ENCODE measurements around the gene HHIPL1.

DNA sequence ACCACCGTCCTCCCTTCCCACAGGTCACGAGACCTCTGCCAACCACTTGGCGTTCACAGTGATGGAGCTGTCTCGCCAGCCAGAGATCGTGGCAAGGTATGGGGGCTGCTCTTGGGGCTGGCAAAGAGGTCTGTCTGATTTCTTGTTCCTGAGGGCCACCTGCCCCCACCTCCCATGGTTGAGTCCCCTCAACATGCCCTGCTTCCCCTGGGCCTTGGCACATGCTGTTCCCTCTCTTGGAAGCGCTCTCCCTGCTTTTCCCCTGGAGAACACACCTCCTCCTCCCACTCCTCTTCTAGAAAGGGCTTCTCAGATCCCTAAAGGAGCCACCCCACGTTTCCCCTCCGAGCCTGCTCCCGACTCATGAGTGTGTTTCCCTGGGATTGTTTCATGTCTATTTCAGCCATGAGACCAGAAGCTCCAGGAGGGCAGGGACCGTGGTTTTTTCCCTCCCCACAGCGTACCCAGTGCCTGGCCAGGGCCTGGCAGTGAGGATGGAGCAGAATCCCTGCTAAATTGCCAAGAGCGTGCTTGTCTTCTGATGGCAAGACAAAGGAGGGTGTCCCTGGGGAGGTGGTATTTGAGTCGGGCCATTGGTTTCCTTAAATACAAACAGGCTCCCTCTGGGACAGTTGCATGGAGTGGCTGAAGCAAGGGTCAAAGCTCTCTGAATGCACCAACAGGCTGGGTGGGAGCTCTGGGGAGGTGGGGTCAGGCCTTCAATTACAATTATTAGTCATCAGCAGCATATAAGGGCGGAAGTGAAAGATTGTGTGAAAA, 73.3 kb downstream of the HHIPL1 start:
- no peak for TF ChIP-seq POLR2AphosphoS5 (IDR thresholded peaks at IDR 0.05)
- TF ChIP-seq CTCF (IDR thresholded peaks at IDR 0.05), result no peak
- no peak for TF ChIP-seq POLR2A (IDR thresholded peaks at IDR 0.05)
